Measurements from ENCODE around the gene RHOC.

The RHOC gene

GRCh38 chr1:112698366-112699310 is 8.3 kb downstream of the RHOC start (continued):
- no peak for TF ChIP-seq ZFP69B (tag by site-specific recombination; IDR thresholded peaks at IDR 0.05)
- no peak for TF ChIP-seq OVOL3 (tag by site-specific recombination; IDR thresholded peaks at IDR 0.05)
- peak; percentile 35; the same call in 1 of the 2 replicates for TF ChIP-seq KLF9 (tag by site-specific recombination; IDR thresholded peaks at IDR 0.05; ENCODE audit: low read depth)
- TF ChIP-seq ZNF266 (tag by site-specific recombination; IDR thresholded peaks at IDR 0.05; ENCODE audit: low read depth) = no peak
- TF ChIP-seq, protein P1, sequence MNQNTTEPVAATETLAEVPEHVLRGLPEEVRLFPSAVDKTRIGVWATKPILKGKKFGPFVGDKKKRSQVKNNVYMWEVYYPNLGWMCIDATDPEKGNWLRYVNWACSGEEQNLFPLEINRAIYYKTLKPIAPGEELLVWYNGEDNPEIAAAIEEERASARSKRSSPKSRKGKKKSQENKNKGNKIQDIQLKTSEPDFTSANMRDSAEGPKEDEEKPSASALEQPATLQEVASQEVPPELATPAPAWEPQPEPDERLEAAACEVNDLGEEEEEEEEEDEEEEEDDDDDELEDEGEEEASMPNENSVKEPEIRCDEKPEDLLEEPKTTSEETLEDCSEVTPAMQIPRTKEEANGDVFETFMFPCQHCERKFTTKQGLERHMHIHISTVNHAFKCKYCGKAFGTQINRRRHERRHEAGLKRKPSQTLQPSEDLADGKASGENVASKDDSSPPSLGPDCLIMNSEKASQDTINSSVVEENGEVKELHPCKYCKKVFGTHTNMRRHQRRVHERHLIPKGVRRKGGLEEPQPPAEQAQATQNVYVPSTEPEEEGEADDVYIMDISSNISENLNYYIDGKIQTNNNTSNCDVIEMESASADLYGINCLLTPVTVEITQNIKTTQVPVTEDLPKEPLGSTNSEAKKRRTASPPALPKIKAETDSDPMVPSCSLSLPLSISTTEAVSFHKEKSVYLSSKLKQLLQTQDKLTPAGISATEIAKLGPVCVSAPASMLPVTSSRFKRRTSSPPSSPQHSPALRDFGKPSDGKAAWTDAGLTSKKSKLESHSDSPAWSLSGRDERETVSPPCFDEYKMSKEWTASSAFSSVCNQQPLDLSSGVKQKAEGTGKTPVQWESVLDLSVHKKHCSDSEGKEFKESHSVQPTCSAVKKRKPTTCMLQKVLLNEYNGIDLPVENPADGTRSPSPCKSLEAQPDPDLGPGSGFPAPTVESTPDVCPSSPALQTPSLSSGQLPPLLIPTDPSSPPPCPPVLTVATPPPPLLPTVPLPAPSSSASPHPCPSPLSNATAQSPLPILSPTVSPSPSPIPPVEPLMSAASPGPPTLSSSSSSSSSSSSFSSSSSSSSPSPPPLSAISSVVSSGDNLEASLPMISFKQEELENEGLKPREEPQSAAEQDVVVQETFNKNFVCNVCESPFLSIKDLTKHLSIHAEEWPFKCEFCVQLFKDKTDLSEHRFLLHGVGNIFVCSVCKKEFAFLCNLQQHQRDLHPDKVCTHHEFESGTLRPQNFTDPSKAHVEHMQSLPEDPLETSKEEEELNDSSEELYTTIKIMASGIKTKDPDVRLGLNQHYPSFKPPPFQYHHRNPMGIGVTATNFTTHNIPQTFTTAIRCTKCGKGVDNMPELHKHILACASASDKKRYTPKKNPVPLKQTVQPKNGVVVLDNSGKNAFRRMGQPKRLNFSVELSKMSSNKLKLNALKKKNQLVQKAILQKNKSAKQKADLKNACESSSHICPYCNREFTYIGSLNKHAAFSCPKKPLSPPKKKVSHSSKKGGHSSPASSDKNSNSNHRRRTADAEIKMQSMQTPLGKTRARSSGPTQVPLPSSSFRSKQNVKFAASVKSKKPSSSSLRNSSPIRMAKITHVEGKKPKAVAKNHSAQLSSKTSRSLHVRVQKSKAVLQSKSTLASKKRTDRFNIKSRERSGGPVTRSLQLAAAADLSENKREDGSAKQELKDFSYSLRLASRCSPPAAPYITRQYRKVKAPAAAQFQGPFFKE (tag by site-specific recombination; IDR thresholded peaks at IDR 0.05; ENCODE audit: borderline replicate concordance) = no peak
- TF ChIP-seq ZNF777 (tag by site-specific recombination; IDR thresholded peaks at IDR 0.05; ENCODE audit: borderline replicate concordance) = no peak
- no peak for TF ChIP-seq ZNF433 (tag by site-specific recombination; IDR thresholded peaks at IDR 0.05; ENCODE audit: low read depth)
- TF ChIP-seq ZNF76 (tag by site-specific recombination; IDR thresholded peaks at IDR 0.05; ENCODE audit: borderline replicate concordance, low read depth) = no peak
- TF ChIP-seq TSHZ1 (tag by site-specific recombination; IDR thresholded peaks at IDR 0.05; ENCODE audit: borderline replicate concordance) = no peak
- no peak for TF ChIP-seq ZNF660 (tag by site-specific recombination; IDR thresholded peaks at IDR 0.05)
- no peak for TF ChIP-seq ZSCAN16 (tag by site-specific recombination; IDR thresholded peaks at IDR 0.05)
- peak; percentile 40 for TF ChIP-seq GLIS1 (tag by site-specific recombination; IDR thresholded peaks at IDR 0.05)
- no peak for TF ChIP-seq ZNF704 (tag by site-specific recombination; IDR thresholded peaks at IDR 0.05)
- TF ChIP-seq ZNF654 (tag by site-specific recombination; IDR thresholded peaks at IDR 0.05; ENCODE audit: low read depth) = no peak
- no peak for TF ChIP-seq BCL11B (tag by site-specific recombination; IDR thresholded peaks at IDR 0.05; ENCODE audit: low read depth)
- no peak for TF ChIP-seq ZNF548 (tag by site-specific recombination; IDR thresholded peaks at IDR 0.05)
- TF ChIP-seq ZBTB20 (tag by site-specific recombination; IDR thresholded peaks at IDR 0.05) = peak; percentile 50; the same call in 1 of the 2 replicates
- TF ChIP-seq ZNF341 (tag by site-specific recombination; IDR thresholded peaks at IDR 0.05; ENCODE audit: low read depth) = peak; percentile 85
- peak; percentile 45 for TF ChIP-seq PATZ1 (tag by site-specific recombination; IDR thresholded peaks at IDR 0.05)
- TF ChIP-seq HOXC10 (CRISPR knock-in tag; IDR thresholded peaks at IDR 0.05) = no peak
- no peak for TF ChIP-seq ZNF426 (tag by site-specific recombination; IDR thresholded peaks at IDR 0.05)
- no peak for TF ChIP-seq ZNF140 (tag by site-specific recombination; IDR thresholded peaks at IDR 0.05)
- peak; percentile 45; the same call in 1 of the 2 replicates for TF ChIP-seq ZFHX2 (tag by site-specific recombination; conservative IDR thresholded peaks at IDR 0.05)
- TF ChIP-seq HOXA7 (CRISPR knock-in tag; IDR thresholded peaks at IDR 0.05; ENCODE audit: borderline replicate concordance) = no peak
- TF ChIP-seq ZNF16 (tag by site-specific recombination; IDR thresholded peaks at IDR 0.05; ENCODE audit: low read depth) = no peak
- TF ChIP-seq PRDM1 (tag by site-specific recombination; IDR thresholded peaks at IDR 0.05) = peak; percentile 62
- TF ChIP-seq ZNF626 (tag by site-specific recombination; IDR thresholded peaks at IDR 0.05) = no peak

Data from HEK293 (cell line).